Liver (tissue), 3 donors: ENCODE results near the gene BEAN1.

Experiments used
- EGR1 ChIP-seq, 2 donors: IDR thresholded peaks; 2 replicates each; pipeline ENCODE4 v1.6.1; 2016 to 2018; ENCODE audit warnings: antibody characterized with exemption in 2 of 2, low read depth in 2 of 2
- FOXA1 ChIP-seq: IDR thresholded peaks from 2 replicates; pipeline ENCODE4 v1.6.1; 2016; ENCODE audit warnings: antibody characterized with exemption
- JUND ChIP-seq, 2 donors: IDR thresholded peaks; 2 replicates each; pipeline ENCODE4 v1.6.1; 2016; ENCODE audit warnings: antibody characterized with exemption in 2 of 2
- RAD21 ChIP-seq, 2 donors: IDR thresholded peaks; 2 replicates each; pipeline ENCODE4 v1.6.1; 2016; ENCODE audit warnings: antibody characterized with exemption in 2 of 2, mild to moderate bottlenecking in 2 of 2
- RXRA ChIP-seq, 2 donors: IDR thresholded peaks; 2 replicates each; pipeline ENCODE4 v1.6.1; 2017 to 2018; ENCODE audit warnings: antibody characterized with exemption in 2 of 2, mild to moderate bottlenecking in 1 of 2
- TAF1 ChIP-seq: conservative IDR thresholded peaks from 2 replicates; pipeline ENCODE4 v1.6.1; 2016; ENCODE audit warnings: antibody characterized with exemption, mild to moderate bottlenecking
- YY1 ChIP-seq: IDR thresholded peaks from 2 replicates; pipeline ENCODE4 v1.6.1; 2016; ENCODE audit warnings: antibody characterized with exemption, mild to moderate bottlenecking
- TF ChIP-seq, protein P1 (sequence below): fragments of 150-350 bp; IDR thresholded peaks from 2 replicates; pipeline ENCODE4 v1.5.1; 2017; ENCODE audit warnings: improper control_type of control experiment, low read depth, low read length; ENCODE audit not compliant: missing input control
- TF ChIP-seq, protein P2 (sequence below): IDR thresholded peaks from 2 replicates; pipeline ENCODE4 v1.6.1; 2016; ENCODE audit warnings: antibody characterized with exemption
- TF ChIP-seq, protein P3 (sequence below): IDR thresholded peaks from 2 replicates; pipeline ENCODE4 v1.6.1; 2016; ENCODE audit warnings: antibody characterized with exemption
- donor health status: healthy.
- donor health status: healthy.

DNA sequence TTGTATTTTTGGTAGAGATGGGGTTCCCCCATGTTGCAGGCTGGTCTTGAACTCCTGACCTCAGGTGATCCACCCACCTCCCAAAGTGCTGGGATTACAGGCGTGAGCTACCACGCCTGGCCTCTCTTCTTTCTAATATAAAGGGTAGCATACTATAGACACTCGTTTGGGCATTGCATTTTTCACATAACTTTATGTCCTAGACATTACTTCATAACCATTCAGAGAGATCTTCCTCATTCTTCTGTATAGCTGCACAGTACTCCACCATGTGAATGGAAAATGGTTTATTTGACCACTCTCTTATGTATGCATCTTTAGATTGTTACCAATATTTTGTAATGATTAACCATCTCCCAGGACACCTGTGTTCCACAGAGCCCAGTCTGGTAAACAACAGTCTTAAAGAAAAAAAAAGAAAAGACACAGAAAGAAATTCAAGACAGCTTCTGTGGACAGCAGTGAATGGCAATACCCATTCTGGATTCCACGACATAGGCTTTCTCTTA lies 80.7 kb downstream of the BEAN1 start:
- TF ChIP-seq YY1: no peak
- TF ChIP-seq, protein P1, sequence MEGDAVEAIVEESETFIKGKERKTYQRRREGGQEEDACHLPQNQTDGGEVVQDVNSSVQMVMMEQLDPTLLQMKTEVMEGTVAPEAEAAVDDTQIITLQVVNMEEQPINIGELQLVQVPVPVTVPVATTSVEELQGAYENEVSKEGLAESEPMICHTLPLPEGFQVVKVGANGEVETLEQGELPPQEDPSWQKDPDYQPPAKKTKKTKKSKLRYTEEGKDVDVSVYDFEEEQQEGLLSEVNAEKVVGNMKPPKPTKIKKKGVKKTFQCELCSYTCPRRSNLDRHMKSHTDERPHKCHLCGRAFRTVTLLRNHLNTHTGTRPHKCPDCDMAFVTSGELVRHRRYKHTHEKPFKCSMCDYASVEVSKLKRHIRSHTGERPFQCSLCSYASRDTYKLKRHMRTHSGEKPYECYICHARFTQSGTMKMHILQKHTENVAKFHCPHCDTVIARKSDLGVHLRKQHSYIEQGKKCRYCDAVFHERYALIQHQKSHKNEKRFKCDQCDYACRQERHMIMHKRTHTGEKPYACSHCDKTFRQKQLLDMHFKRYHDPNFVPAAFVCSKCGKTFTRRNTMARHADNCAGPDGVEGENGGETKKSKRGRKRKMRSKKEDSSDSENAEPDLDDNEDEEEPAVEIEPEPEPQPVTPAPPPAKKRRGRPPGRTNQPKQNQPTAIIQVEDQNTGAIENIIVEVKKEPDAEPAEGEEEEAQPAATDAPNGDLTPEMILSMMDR: no peak
- TF ChIP-seq FOXA1: no peak
- TF ChIP-seq, protein P2, sequence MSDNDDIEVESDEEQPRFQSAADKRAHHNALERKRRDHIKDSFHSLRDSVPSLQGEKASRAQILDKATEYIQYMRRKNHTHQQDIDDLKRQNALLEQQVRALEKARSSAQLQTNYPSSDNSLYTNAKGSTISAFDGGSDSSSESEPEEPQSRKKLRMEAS: no peak
- no peak for TF ChIP-seq TAF1
- TF ChIP-seq, protein P3, sequence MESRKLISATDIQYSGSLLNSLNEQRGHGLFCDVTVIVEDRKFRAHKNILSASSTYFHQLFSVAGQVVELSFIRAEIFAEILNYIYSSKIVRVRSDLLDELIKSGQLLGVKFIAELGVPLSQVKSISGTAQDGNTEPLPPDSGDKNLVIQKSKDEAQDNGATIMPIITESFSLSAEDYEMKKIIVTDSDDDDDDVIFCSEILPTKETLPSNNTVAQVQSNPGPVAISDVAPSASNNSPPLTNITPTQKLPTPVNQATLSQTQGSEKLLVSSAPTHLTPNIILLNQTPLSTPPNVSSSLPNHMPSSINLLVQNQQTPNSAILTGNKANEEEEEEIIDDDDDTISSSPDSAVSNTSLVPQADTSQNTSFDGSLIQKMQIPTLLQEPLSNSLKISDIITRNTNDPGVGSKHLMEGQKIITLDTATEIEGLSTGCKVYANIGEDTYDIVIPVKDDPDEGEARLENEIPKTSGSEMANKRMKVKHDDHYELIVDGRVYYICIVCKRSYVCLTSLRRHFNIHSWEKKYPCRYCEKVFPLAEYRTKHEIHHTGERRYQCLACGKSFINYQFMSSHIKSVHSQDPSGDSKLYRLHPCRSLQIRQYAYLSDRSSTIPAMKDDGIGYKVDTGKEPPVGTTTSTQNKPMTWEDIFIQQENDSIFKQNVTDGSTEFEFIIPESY: no peak
- no peak for TF ChIP-seq JUND (IDR thresholded peaks at IDR 0.05)
- no peak for TF ChIP-seq RXRA (IDR thresholded peaks at IDR 0.05)
- TF ChIP-seq RAD21 (IDR thresholded peaks at IDR 0.05): no peak
- no peak for TF ChIP-seq EGR1 (IDR thresholded peaks at IDR 0.05; ENCODE audit: low read depth in 2 of 2)
